ENCODE data around the gene AMY1B.
"Not testable (repeated sequence)": the region's sequence is repeated elsewhere in the genome, so short reads cannot be mapped to it uniquely, and the experiment has no call there.

GRCh38 chr1:103701256-103701655, 5.2 kb upstream of the AMY1B start:
- not testable (repeated sequence) for TF ChIP-seq POLR2A (IDR thresholded peaks at IDR 0.05; ENCODE audit: low read depth, low read length); POLR2AphosphoS5 (IDR thresholded peaks at IDR 0.05; ENCODE audit: low read depth, low read length); SPI1 (IDR thresholded peaks at IDR 0.05; ENCODE audit: low read depth, low read length); PAX5 (IDR thresholded peaks at IDR 0.05; ENCODE audit: insufficient read depth, low read length, severe bottlenecking); POU2F2 (IDR thresholded peaks at IDR 0.05; ENCODE audit: low read depth, low read length)

Measured in GM12891 (cell line).